Stimulated activated CD4-positive, alpha-beta T cell treated with anti-CD3 and anti-CD28 coated beads, TNF-alpha, amount 100 ng/mL, for 4 hours (primary cell): ENCODE results near the gene ZNF655.
"Not testable (repeated sequence)": the region's sequence is repeated elsewhere in the genome, so short reads cannot be mapped to it uniquely, and the experiment has no call there.

ENCODE experiments used
- DNase-seq, 3 experiments: peaks; one replicate each; pipeline ENCODE4 v3.0.0-alpha.2; 2020; ENCODE audit warnings: low read depth in 3 of 3

Gene ZNF655

GRCh38 chr7:99560834-99561736, 2.6 kb downstream of the ZNF655 start:
- DNase-seq = no peak

- no peak for DNase-seq
These were observed 3.3 kb downstream of the ZNF655 start for GRCh38 chr7:99561737-99562051.

- DNase-seq = no peak
These were observed 3.8 kb downstream of the ZNF655 start for GRCh38 chr7:99562114-99562784.

- peak in 1 of 3 experiments; percentile 15 for DNase-seq
These were observed 4.4 kb downstream of the ZNF655 start for GRCh38 chr7:99562832-99563231.

GRCh38 chr7:99563650-99564049, 5.2 kb downstream of the ZNF655 start:
- no peak for DNase-seq

- not testable (repeated sequence) for DNase-seq
These were observed 10.3 kb downstream of the ZNF655 start for GRCh38 chr7:99568770-99569169.

GRCh38 chr7:99571768-99572167, 13.3 kb downstream of the ZNF655 start:
- no peak for DNase-seq

- DNase-seq = no peak
These were observed 14.8 kb downstream of the ZNF655 start for GRCh38 chr7:99573257-99573656.

GRCh38 chr7:99576251-99576650, 17.8 kb downstream of the ZNF655 start:
- no peak for DNase-seq

GRCh38 chr7:99579281-99579955, 21.0 kb downstream of the ZNF655 start:
- no peak for DNase-seq

- DNase-seq = peak; percentile 43 to 54 (median 45)
These were observed 21.7 kb downstream of the ZNF655 start for GRCh38 chr7:99579956-99580777.

- not testable (repeated sequence) for DNase-seq
These were observed 22.4 kb downstream of the ZNF655 start for GRCh38 chr7:99580778-99581332.

GRCh38 chr7:99588868-99589267, 30.4 kb downstream of the ZNF655 start:
- no peak for DNase-seq

GRCh38 chr7:99594948-99595745, 36.7 kb downstream of the ZNF655 start:
- DNase-seq = no peak

GRCh38 chr7:99596408-99596955, 38.0 kb downstream of the ZNF655 start:
- no peak for DNase-seq

- no peak for DNase-seq
These were observed 39.5 kb downstream of the ZNF655 start, which contains the start of gene TMEM225B for GRCh38 chr7:99597762-99598501. TSS of gene TMEM225B (plus strand) at chr7:99598267. CDS start at chr7:99604389, 6,122 bp downstream.

GRCh38 chr7:99599836-99600235, 41.4 kb downstream of the ZNF655 start:
- DNase-seq = no peak

- no peak for DNase-seq
These were observed 43.3 kb downstream of the ZNF655 start for GRCh38 chr7:99601656-99602310.

GRCh38 chr7:99605527-99605926, 47.1 kb downstream of the ZNF655 start:
- no peak for DNase-seq
